AML-193 (cell line): ENCODE measurements around the gene DPYD.
A peak's percentile ranks its signal among the peaks of the same experiment; 100 is the strongest.

Experiments
- DNase-seq, 2 experiments: peaks; one replicate each; lab custom pipeline; 2025; lab: John Stamatoyannopoulos, UW

Gene DPYD

GRCh38 chr1:97906567-97907241, 14.1 kb downstream of the DPYD start:
- peak; percentile 82 to 85 for DNase-seq

- no peak for DNase-seq
Measured at GRCh38 chr1:97905141-97905940, 15.5 kb downstream of the DPYD start.

DNA sequence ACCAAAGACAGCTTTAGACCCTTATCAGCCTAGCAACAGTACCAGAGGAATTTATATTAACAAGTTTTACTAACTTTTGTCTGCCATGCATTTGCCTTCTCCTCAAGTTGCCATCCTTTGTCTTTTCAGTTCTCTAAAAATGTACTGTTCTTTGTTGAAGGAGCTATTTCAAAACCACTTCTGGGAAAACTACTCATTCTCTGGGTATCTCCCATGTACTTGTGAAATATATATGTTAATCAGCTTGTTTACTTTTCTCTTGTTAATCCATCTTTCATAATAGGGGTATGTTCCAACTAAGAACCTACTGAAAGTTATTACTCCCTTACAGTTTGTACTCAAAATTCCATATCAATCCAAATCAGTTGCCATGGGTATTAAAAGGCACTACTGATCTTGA, 16.3 kb downstream of the DPYD start:
- DNase-seq, result peak; percentile 68 to 75

DNA sequence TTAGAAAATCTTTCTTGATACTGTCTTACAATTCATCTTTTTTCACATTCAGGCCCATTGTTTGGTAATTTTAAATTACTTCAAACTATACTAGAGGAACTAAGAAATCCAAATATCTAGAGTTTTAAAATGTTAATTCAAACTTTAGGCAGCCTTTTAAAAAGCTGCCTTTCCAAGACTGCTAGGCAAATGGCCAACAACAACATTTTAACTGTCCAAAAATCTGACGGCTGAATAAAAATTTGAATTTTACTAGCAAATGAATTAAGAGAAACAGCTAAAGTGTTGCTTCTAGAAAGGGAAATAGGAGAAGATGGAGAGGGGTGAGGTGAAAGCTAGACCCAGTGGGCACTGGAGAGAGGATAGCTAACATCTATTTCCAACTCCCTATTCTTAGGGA, 17.2 kb downstream of the DPYD start:
- DNase-seq, result no peak

DNA sequence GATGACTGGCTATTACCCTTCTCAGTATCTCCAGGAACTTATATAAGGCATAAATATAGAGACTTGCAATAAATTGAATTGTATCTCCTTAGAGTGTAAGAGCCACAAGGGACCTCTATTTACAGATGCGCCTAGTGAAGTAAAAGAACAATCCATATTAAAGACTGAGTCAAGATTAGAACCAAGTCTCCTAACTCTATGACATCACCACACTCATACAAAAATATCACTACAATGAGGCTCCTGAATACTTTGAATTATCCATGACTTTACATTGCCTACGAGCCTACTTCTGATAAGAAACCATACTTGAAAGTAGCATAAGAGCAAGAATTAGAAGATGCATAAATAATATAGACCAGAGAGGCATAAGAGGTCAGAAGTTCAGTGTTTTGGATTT, 18.8 kb downstream of the DPYD start:
- DNase-seq, result no peak

DNA sequence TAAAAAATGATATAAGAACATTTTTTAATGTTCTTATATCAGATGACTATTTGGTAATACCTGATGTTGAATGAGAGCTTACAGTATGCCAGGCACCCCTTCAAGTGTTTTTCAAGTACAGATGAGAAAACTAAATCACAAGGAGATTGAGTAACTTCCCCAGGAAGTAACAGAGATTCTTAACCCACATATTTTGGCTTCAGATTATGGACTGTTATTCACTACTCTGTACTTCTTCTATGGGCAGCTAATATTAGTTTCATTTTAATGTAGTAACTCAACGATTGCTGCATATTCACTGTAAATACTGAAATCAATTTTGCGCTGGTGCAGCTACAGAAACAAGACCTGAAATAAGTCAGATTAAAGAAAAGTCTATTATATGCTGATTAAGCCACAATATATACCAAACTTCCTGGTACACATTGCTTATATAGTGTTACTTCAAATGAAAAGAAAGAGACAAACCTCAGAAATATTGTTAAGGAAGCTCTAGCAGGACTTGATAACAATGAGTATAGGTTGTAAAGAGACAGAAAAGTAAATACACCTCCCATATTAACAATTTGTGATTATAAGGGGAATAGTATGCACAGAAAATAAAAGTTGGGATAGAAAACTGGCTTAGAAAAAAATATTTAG, 19.7 kb downstream of the DPYD start:
- DNase-seq, result peak; percentile 67 to 74

GRCh38 chr1:97898948-97899347, 21.9 kb downstream of the DPYD start:
- DNase-seq, result no peak

DNA sequence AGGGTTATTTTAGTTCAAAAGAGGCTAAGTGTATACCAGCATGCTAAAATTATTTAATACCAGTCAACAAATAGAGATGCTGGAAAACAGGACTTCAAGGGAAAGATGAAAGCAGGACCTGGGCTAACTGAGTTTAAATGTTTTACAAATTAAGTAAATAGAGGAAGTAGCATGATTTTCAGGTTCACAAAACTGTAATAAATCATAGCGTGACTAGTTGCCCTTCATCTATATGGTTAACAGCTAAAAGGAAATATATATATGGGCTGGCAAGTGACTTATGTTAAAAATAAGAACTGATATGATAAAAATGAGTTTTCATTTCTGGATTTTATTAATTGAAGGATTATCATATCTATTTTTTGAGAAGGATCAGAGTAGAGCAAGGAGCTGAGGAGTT, 25.6 kb downstream of the DPYD start:
- DNase-seq, result no peak

- DNase-seq, result no peak
Measured at GRCh38 chr1:97893844-97894243, 27.0 kb downstream of the DPYD start.

DNA sequence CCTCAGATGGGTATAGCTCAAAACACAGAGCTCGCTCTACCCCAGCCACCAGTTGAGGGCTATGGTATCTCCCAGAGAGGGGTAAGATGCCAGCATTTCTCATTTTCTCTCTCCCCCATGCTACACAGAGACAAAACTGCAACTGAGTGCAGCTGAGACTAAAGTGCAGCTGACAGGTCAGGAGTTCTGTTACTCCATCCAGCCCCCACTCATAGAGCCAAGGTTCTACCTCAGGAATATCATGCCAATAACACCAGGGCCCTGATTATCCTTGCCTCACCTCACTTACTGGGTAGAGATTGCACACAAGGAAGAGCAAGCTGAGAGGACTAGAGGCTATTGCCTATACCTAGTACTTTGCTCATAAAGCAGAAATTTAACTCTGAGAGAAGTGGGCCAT, 34.6 kb downstream of the DPYD start:
- no peak for DNase-seq

GRCh38 chr1:97883823-97884222, 37.0 kb downstream of the DPYD start:
- no peak for DNase-seq

- no peak for DNase-seq
Measured at GRCh38 chr1:97877307-97877706, 43.5 kb downstream of the DPYD start.

GRCh38 chr1:97875996-97876395, 44.8 kb downstream of the DPYD start:
- no peak for DNase-seq

DNA sequence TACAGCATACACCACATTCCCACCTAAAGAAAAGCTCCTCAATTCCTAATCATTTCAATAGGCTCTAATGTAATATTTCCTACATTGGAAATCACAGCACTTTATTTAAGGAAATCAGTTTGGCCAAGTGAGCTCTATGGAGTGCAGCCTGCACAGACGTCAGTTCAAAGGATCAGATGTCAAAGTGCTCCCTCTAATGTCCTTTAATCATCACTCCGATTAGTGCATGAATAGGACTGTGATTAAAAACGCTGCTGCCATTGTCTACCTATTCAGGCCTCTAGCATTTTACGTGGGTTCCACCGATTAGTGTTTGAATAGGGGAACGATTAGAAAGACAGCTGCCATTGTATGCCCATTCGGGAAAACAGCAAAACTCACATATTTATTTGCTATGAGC, 50.2 kb downstream of the DPYD start:
- no peak for DNase-seq

DNA sequence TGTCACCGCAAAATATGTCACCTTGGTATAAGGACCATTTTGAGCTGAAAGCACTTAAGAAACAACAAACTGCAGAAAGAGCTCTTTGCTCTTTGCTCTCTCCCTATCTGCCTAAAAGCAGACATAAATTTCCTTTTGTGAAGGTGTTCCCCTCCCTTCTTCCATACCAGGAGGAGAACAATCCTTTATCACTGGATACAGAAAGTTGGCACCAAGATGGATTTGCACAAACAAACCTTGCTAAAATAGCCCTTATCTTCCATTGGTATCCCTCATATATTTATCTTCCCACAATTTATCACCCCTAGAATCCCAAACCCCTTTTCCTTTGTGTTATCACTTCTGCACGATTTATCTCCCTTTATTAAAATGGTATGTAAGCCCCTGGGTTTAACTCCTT, 51.4 kb downstream of the DPYD start:
- DNase-seq, result no peak

DNA sequence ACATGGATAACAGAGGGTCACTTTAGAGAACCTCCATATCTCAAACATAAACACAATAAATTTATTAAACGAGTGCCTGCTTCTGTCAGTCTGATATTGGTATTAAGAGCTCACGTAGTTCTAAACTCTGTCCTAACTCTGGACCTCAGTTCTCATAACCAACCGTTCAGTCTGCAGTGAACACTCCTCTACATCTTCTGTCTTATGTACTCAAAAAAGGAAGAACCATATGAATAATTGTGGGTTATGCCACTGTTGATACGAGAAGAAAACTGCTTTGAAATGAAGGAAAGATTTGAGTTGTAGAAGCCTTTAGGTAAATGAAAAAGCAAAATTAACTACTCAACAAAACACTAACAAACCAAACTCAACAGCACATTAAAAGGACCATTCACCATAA, 53.7 kb downstream of the DPYD start:
- no peak for DNase-seq

- DNase-seq, result no peak
Measured at GRCh38 chr1:97864615-97865014, 56.2 kb downstream of the DPYD start.

- no peak for DNase-seq
Measured at GRCh38 chr1:97853221-97853620, 67.6 kb downstream of the DPYD start.

GRCh38 chr1:97849345-97850340, 71.2 kb downstream of the DPYD start:
- peak; percentile 84 to 86 for DNase-seq

GRCh38 chr1:97845805-97846204, 75.0 kb downstream of the DPYD start:
- DNase-seq, result no peak

GRCh38 chr1:97844552-97845089, 76.2 kb downstream of the DPYD start:
- no peak for DNase-seq

DNA sequence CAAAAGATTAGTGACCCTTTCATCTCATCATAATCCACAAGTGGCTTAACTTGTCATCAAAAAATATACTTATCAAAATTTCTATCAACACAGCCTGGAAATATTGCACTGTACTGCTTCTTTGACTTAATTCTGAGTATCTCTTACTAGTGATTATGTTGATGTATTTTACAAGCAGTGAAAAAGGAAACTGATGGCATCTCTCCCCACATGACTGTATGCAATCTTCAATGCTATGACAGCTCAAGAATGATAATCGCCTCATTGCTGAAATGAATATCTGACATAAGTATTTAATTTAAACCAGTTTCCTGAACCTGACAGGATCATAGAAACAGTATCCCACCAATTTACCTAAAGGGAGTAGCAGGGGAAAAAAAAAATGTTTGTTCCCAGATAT, 79.5 kb downstream of the DPYD start:
- no peak for DNase-seq
